Panc1 (cell line): Measurements from ENCODE around the gene HOXA9. TPM values are rescaled to one million over a fixed set of nuclear protein-coding genes. Genes with fewer than 3 reads are reported as not detected.

ENCODE experiments used
- ATAC-seq: fragments of 200-7000 bp; cut with Tn5 transposase; 2 replicates; pipeline ENCODE4 v1.9.1; 2020; ENCODE audit warnings: mild to moderate bottlenecking, moderate library complexity
- BruUV-seq: library from RNA; stranded (reverse); fragments of 400-500 nt; replicated peaks from 2 replicates; lab custom pipeline; 2021; lab: Mats Ljungman, UMichigan
- CTCF ChIA-PET: fragments of 300-600 bp; sonication (Branson Sonifier 250); formaldehyde crosslinking; loops from one replicate; lab custom pipeline; 2022; ENCODE audit warnings: antibody characterized with exemption; lab: Charles Lee
- POLR2A ChIA-PET: fragments of 300-600 bp; sonication (Branson Sonifier 250); formaldehyde crosslinking; loops from one replicate; lab custom pipeline; 2022; ENCODE audit warnings: antibody characterized with exemption; lab: Charles Lee
- DNase-seq: peaks from one replicate; pipeline ENCODE4 v3.0.0-alpha.2; 2010; ENCODE audit warnings: low read depth, low spot score
- H3K27ac ChIP-seq: 2 replicates; pipeline ENCODE4 v1.5.1; 2011; ENCODE audit warnings: mild to moderate bottlenecking, low read length, inconsistent platforms
- H3K27me3 ChIP-seq: fragments of 200-500 bp; sonication (Bioruptor generic); 2 replicates; pipeline ENCODE4 v1.6.0; 2014; ENCODE audit warnings: low read length, inconsistent platforms; ENCODE audit not compliant: control insufficient read depth, insufficient read depth
- H3K36me3 ChIP-seq: fragments of 200-500 bp; sonication (Bioruptor generic); 2 replicates; pipeline ENCODE4 v1.5.1; 2014; ENCODE audit warnings: inconsistent platforms, mild to moderate bottlenecking, low read length, moderate library complexity; ENCODE audit not compliant: control insufficient read depth, insufficient read depth
- H3K4me1 ChIP-seq: 2 replicates; pipeline ENCODE4 v1.5.1; 2011; ENCODE audit warnings: inconsistent platforms, mild to moderate bottlenecking, low read length, moderate library complexity; ENCODE audit not compliant: control insufficient read depth, insufficient read depth
- H3K4me3 ChIP-seq, 2 experiments: 2 replicates each; pipeline ENCODE4 v1.5.1; 2011 to 2012; ENCODE audit warnings: low read depth in 2 of 2, low read length in 2 of 2, mild to moderate bottlenecking in 2 of 2, inconsistent platforms in 1 of 2, moderate library complexity in 1 of 2
- H3K9me3 ChIP-seq: fragments of 200-500 bp; sonication (Bioruptor generic); 2 replicates; pipeline ENCODE4 v1.5.1; 2014; ENCODE audit warnings: low read depth, mild to moderate bottlenecking, inconsistent platforms, low read length, moderate library complexity; ENCODE audit not compliant: control insufficient read depth, insufficient read depth
- CTCF ChIP-seq: fragments of 450-650 bp; IDR thresholded peaks from 2 replicates; pipeline ENCODE4 v1.5.1; 2017; ENCODE audit warnings: mild to moderate bottlenecking
- POLR2AphosphoS5 ChIP-seq: IDR thresholded peaks from 2 replicates; pipeline ENCODE4 v1.6.1; 2012; ENCODE audit warnings: mild to moderate bottlenecking, low read depth, low read length, moderate library complexity
- REST ChIP-seq, 2 experiments: IDR thresholded peaks; 2 replicates each; pipeline ENCODE4 v1.6.1; 2011 to 2012; ENCODE audit warnings: low read depth in 2 of 2, control low read depth in 1 of 2, low read length in 1 of 2, mild to moderate bottlenecking in 1 of 2, moderate library complexity in 1 of 2; ENCODE audit not compliant: insufficient read depth in 1 of 2
- SIN3A ChIP-seq: IDR thresholded peaks from 2 replicates; pipeline ENCODE4 v1.6.1; 2012; ENCODE audit warnings: low read depth, mild to moderate bottlenecking, low read length, moderate library complexity, borderline replicate concordance; ENCODE audit not compliant: insufficient read depth
- TCF7L2 ChIP-seq: IDR thresholded peaks from 2 replicates; pipeline ENCODE4 v1.6.1; 2011; ENCODE audit warnings: mild to moderate bottlenecking, low read depth, low read length, inconsistent platforms
- in situ Hi-C: cut with HindIII; loops from 2 replicates; pipeline ENCODE4 v1.10.0; 2016; ENCODE audit warnings: low sequenced_read_pairs, low pct_unique_long_range_greater_than_20kb
- intact Hi-C: fragments of 100-400 bp; cut with micrococcal nuclease; formaldehyde crosslinking; loops from one replicate; pipeline ENCODE4 v1.10.0; 2022; ENCODE audit not compliant: unreplicated experiment
- total RNA-seq: library from RNA; stranded (reverse); gene quantifications from one replicate; pipeline ENCODE4 v1.2.1, GENCODE V29; 2021; ENCODE audit not compliant: unreplicated experiment

Gene HOXA9
- total RNA-seq, 1 experiment from 2014 or later, result not detected

- H3K27ac ChIP-seq, result no peak overlapping the region
- no peak for DNase-seq
- BruUV-seq, result no TSS peak
- ATAC-seq, result no peak
- H3K4me1 ChIP-seq, result peaks cover 11% of the 10 kb centered on the region; the same call in 1 of the 2 replicates
- intact Hi-C loops, result no loop called here
- TF ChIP-seq REST (IDR thresholded peaks at IDR 0.05; ENCODE audit: insufficient read depth in 1 of 2, low read depth in 2 of 2, low read length in 1 of 2) (no peak), POLR2AphosphoS5 (no peak), CTCF (no peak), TCF7L2 (no peak), SIN3A (no peak)
- no peak overlapping the region for H3K4me3 ChIP-seq
- in situ Hi-C loops, result no loop called here
- no peaks in the 10 kb centered on the region for H3K36me3 ChIP-seq
- POLR2A ChIA-PET, result no interaction called here
- CTCF ChIA-PET, result no interaction called here
- no peaks in the 10 kb centered on the region for H3K9me3 ChIP-seq
- no peaks in the 10 kb centered on the region for H3K27me3 ChIP-seq
Observed at GRCh38 chr7:27176524-27176845, 11.1 kb upstream of the HOXA9 start.

GRCh38 chr7:27175626-27176523, 10.5 kb upstream of the HOXA9 start:
- H3K4me3 ChIP-seq, result no peak overlapping the region
- no peaks in the 10 kb centered on the region for H3K27me3 ChIP-seq
- H3K27ac ChIP-seq, result no peak overlapping the region
- DNase-seq (no peak), ATAC-seq (no peak)
- intact Hi-C loops (no loop called here), in situ Hi-C loops (no loop called here)
- TF ChIP-seq TCF7L2, result no peak
- no peak for TF ChIP-seq POLR2AphosphoS5
- no peak for TF ChIP-seq CTCF
- TF ChIP-seq SIN3A, result no peak
- no peak for TF ChIP-seq REST (IDR thresholded peaks at IDR 0.05; ENCODE audit: insufficient read depth in 1 of 2, low read depth in 2 of 2, low read length in 1 of 2)
- ChIA-PET POLR2A (no interaction called here), CTCF (no interaction called here)
- H3K9me3 ChIP-seq, result no peaks in the 10 kb centered on the region
- BruUV-seq, result no TSS peak
- no peaks in the 10 kb centered on the region for H3K36me3 ChIP-seq
- peaks cover 11% of the 10 kb centered on the region; the same call in 1 of the 2 replicates for H3K4me1 ChIP-seq
